Left forelimb (tissue), 1 donor: ENCODE results near the gene CD200R1L.

Source experiments
- DNase-seq: peaks from one replicate; pipeline ENCODE4 v3.0.0-alpha.2; 2018; ENCODE audit warnings: low spot score

CD200R1L gene

GRCh38 chr3:112818289-112818688 is 28.4 kb downstream of the CD200R1L start:
- DNase-seq: no peak

GRCh38 chr3:112817797-112818196 is 28.9 kb downstream of the CD200R1L start:
- DNase-seq: no peak

DNA sequence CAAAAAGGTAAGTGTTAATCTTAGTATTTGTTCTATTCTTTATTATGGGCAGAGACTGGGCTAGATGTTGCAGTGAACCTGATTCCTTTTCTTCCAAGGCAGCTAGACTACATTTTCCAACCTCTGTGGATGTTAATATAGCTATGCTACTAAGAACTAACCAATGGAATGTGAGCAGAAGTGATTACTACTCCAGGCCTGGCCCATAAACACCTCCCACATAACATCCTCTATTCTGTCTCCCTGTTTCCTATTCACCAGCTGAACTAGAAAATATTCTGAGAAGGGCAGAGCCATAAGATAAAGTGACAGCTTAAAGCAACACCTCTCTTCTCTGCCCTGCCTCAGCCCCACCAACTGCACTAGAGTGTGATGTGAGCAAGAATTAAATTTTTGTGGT is 29.4 kb downstream of the CD200R1L start:
- no peak for DNase-seq

- DNase-seq: no peak
Observed at GRCh38 chr3:112815981-112816380, 30.7 kb downstream of the CD200R1L start.

GRCh38 chr3:112814266-112814665 is 32.4 kb downstream of the CD200R1L start:
- DNase-seq: no peak

- no peak for DNase-seq
Observed at GRCh38 chr3:112813723-112814171, 32.9 kb downstream of the CD200R1L start.

DNA sequence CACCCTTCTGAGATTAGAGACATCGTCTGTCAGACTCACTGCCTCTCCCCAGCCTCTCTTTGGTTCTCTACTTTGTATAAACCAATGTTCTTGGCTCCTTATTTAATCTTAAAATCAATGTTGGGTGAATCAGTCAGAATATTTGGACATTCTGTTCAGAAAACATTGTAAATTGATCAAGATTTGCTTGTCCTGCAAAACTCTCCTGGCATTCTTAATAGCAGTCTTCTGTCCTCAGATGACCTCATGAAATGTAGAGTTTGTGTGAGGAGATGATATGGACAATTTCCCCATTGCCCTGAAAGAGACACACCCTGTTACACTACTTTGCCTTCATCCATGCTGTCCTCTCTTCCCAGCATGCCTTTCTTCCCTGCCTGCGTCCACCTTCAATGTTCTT is 33.6 kb downstream of the CD200R1L start:
- no peak for DNase-seq

GRCh38 chr3:112811917-112812660 is 34.6 kb downstream of the CD200R1L start:
- no peak for DNase-seq

DNA sequence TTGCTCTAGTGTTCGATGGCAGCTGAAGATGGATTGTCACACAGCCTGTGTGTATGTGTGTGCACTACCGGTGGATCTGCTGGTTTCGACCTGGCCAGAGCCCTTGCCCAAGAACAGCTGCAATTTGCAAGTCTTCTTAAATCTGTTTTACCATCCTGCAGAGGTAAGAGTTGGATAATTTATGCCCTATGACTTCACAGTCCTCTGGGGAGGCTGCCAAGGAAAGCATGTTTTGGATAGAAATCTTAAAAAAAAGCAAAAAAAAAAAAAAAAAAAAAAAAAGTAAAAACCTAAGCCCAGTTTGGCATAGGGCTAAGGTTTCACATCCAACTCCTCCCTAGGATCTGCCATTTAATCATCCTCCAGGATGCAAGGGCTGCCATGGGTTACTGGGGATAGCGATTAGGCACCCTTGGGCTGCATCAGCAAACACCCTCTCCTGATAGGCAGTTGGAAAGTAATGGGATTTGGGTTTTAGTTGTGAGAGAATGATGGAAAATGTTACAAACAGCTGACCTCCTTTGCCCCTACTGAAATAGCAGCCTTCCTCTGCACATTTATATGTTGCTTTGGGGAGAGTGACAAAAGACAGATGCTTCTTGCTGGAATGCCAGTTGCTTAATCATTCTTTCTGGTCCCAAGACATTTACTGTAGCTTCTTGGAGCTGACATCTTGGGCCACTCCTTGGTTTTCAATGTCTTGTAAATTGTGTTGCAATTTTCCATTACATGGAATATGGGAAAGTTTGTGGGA is 35.4 kb downstream of the CD200R1L start:
- DNase-seq: no peak

GRCh38 chr3:112810561-112810960 is 36.1 kb downstream of the CD200R1L start:
- no peak for DNase-seq

DNA sequence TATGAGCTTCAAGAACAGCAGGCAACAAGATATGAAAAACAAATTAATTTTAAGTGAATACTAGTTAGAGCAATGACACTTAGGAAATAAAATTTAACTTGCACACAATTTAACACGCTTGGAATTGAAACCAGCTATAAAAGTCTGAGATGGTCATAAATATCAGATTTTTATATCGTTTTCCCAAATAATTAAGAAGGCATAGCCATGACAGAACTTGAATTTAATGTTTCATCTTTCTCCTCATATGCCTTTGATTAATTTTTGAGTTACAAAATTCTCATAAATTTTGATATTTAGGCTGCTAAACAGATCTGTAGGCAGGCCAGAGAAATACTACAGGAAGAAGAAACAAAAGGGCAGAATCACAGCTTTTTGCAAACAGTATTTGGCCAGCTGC is 38.5 kb downstream of the CD200R1L start:
- no peak for DNase-seq

DNA sequence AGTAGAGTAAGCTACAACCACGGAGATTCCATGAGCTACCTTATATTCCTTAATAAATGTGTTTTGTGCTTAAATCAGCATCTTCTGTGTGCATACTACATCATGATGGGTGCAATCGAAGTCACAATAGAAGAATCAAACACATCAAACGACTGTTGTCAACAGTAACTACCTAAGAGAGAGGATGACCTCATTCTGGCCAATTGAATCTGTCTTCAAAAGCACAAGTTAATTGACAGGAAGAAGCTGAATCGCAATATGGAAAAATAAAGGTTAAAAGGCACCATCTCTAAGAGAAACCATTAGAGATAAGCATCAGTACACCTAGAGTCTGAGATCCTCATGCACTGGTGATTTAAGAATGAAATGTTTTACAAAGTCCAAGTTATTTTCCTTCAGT is 39.0 kb downstream of the CD200R1L start:
- DNase-seq: no peak

DNA sequence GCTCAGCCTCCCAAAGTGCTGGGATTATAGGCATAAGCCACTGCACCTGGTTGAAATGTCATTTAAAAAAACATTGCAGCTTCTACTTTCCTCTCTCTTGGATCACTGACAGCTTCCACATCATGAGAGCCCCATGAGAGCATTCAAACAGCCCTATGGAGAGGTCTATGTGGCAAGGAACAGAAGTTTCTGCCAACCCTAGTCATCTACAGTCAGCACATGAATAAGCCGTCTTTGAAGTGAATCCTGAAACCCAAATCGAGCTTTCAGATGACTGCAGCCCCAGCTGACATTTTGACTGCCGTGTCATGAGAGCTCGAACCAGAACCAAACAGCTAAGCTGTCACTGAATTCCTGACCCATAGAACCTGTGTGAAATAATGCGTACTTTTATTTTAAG is 39.8 kb downstream of the CD200R1L start:
- DNase-seq: no peak

- DNase-seq: no peak
Observed at GRCh38 chr3:112805126-112805525, 41.5 kb downstream of the CD200R1L start.

DNA sequence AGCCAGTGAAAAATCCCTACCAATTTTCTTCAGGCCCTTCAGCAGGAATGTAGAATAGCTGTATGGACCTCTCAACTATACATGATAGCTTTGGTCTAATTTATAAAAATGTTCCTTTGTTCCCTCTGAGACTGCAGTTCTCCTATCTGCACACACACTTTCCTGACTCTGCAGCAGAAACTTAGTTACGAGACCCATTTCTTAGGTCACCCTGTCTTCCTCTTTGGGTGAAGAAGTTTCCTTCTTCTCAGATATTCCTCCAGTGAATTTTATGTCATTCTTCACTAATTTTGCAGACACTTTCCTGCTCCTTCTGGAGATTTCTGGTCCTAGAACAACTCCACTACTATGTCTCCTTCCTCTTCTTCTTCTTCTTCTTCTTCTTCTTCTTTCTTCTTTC is 42.6 kb downstream of the CD200R1L start:
- no peak for DNase-seq

GRCh38 chr3:112803467-112803866 is 43.2 kb downstream of the CD200R1L start:
- DNase-seq: no peak

DNA sequence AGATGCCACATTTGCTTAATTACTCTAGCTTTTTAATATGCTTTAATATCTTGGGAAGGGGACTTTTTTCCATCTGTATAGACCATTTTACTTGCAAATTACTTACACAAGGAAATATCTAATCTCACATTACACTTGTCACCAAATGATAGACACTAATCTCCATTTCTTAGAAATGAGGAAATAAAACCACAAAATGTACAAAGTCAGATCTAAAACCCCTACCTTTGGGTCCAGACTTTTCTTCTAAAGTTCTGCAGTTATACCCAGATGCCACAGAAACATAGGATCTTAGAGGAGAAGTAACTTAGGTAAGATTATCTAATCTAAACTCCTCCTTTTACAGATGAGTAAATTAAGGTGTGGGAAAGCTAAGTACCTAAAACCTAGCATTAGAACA is 44.3 kb downstream of the CD200R1L start:
- DNase-seq: no peak

DNA sequence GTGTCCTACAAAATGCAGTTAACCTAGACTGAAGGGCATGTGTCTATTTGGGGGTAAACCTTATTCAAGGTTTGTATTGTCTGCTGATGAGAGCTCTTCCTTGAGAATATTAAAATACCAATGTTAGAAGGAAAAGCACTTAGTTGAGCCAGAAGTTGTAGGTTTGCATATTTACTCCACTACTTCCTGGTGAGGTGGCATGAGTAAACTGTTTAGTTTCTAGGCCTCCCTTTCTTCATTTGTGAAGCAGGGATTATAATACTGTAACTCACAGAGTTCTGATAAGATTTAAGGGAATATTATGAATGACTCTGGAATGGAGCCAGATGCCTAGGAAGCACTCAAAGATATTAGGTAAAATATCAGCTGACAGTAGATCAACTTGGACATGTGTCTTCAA is 46.7 kb downstream of the CD200R1L start:
- DNase-seq: no peak

GRCh38 chr3:112794622-112795172 is 52.0 kb downstream of the CD200R1L start:
- DNase-seq: no peak

GRCh38 chr3:112793326-112794081 is 53.2 kb downstream of the CD200R1L start:
- no peak for DNase-seq

GRCh38 chr3:112791736-112792135 is 54.9 kb downstream of the CD200R1L start:
- no peak for DNase-seq

DNA sequence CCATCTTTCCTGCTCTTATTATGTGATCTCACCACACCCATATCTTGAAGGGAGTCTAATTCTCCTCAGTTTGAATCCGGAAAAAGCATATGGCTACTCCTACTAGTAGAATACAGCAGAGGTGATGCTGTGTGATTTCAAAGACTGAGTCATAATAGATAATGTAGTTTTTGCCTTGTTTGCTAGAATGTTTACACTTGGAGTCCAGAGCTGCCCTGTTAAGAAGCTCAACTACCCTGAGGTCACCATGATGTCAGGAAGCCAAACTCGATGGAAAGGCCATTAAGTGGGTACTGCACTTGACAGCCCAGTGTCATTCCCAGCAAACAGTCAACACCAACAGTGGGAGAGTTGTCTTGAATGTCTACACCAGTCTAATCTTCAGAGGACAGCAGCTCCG is 56.9 kb downstream of the CD200R1L start:
- DNase-seq: no peak
